MM.1S (cell line): Measurements from ENCODE around the gene TSPEAR.

Experiments used
- EZH2 ChIP-seq: fragments of 300-600 bp; sonication (generic); optimal IDR thresholded peaks from 2 replicates; pipeline ENCODE3; 2017; ENCODE audit warnings: low read depth, mild to moderate bottlenecking, antibody characterized with exemption, low read length, mixed read lengths
- EZH2phosphoT487 ChIP-seq: fragments of 300-600 bp; sonication (generic); IDR thresholded peaks from 2 replicates; pipeline ENCODE4 v1.6.1; 2018; ENCODE audit warnings: antibody characterized with exemption, low read length
- TF ChIP-seq, protein P1 (sequence below): fragments of 300-600 bp; sonication (generic); IDR thresholded peaks from 2 replicates; pipeline ENCODE4 v1.5.1; 2016; ENCODE audit warnings: antibody characterized with exemption, low read length, mixed read lengths

DNA sequence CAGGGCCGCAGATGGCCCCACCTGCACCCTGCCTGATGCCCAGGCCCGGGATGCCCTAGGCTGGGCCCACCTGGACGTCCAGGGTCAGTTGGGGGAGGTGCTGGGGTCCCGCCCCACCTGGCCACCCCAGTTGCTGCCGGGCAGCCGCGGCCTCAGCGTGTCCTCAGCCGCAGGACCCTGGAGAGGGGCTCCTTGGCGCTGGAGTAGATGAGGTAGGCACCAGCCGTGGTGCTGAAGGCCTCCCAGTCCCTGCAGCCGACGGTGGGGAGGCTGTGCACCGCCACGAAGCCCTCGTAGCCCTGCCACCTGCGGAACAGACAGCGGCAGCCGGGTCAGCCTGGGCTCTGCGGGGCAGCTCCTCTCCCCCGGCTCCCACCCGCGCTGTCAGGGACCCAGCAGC is 211.7 kb downstream of the TSPEAR start:
- TF ChIP-seq, protein P1, sequence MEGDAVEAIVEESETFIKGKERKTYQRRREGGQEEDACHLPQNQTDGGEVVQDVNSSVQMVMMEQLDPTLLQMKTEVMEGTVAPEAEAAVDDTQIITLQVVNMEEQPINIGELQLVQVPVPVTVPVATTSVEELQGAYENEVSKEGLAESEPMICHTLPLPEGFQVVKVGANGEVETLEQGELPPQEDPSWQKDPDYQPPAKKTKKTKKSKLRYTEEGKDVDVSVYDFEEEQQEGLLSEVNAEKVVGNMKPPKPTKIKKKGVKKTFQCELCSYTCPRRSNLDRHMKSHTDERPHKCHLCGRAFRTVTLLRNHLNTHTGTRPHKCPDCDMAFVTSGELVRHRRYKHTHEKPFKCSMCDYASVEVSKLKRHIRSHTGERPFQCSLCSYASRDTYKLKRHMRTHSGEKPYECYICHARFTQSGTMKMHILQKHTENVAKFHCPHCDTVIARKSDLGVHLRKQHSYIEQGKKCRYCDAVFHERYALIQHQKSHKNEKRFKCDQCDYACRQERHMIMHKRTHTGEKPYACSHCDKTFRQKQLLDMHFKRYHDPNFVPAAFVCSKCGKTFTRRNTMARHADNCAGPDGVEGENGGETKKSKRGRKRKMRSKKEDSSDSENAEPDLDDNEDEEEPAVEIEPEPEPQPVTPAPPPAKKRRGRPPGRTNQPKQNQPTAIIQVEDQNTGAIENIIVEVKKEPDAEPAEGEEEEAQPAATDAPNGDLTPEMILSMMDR, result no peak
- TF ChIP-seq EZH2 (no peak), EZH2phosphoT487 (no peak)
